GM12801 (cell line): ENCODE results near the gene MROH8.

Experiments used
- CTCF ChIP-seq: IDR thresholded peaks from one replicate; pipeline ENCODE4 v1.5.1; 2011; ENCODE audit warnings: control low read depth; ENCODE audit not compliant: insufficient read length; ENCODE audit errors: extremely low read depth

The MROH8 gene

GRCh38 chr20:37205794-37206193 is 26.4 kb upstream of the MROH8 start:
- no peak for TF ChIP-seq CTCF

- no peak for TF ChIP-seq CTCF
Observed at GRCh38 chr20:37205130-37205529, 25.8 kb upstream of the MROH8 start.

GRCh38 chr20:37204056-37204455 is 24.7 kb upstream of the MROH8 start:
- no peak for TF ChIP-seq CTCF

- TF ChIP-seq CTCF = no peak
Observed at GRCh38 chr20:37202267-37202943, 23.1 kb upstream of the MROH8 start.

GRCh38 chr20:37201827-37202162 is 22.4 kb upstream of the MROH8 start:
- no peak for TF ChIP-seq CTCF

GRCh38 chr20:37200926-37201826 is 21.8 kb upstream of the MROH8 start:
- TF ChIP-seq CTCF = no peak

GRCh38 chr20:37200376-37200775 is 21.0 kb upstream of the MROH8 start:
- TF ChIP-seq CTCF = no peak
